Neural crest cell (in vitro differentiated cells): ENCODE measurements around the gene PRDM12. TPM values are rescaled to one million over a fixed set of nuclear protein-coding genes. Genes with fewer than 3 reads are reported as not detected.
A peak's percentile ranks its signal among the peaks of the same experiment; 100 is the strongest.

Source experiments
- DNase-seq: peaks from one replicate; pipeline ENCODE4 v3.0.0; 2021; ENCODE audit warnings: low read depth, mixed read lengths, low spot score
- H3K27ac Mint-ChIP-seq: one replicate; pipeline ENCODE4 v1.8.0; 2021; ENCODE audit warnings: mild to moderate bottlenecking, mixed read lengths; ENCODE audit not compliant: unreplicated experiment
- H3K27me3 Mint-ChIP-seq: 2 replicates; pipeline ENCODE4 v1.8.0; 2021; ENCODE audit warnings: low read depth, mild to moderate bottlenecking, mixed read lengths
- H3K36me3 Mint-ChIP-seq: 2 replicates; pipeline ENCODE4 v1.8.0; 2021; ENCODE audit warnings: low read depth, mild to moderate bottlenecking, mixed read lengths
- H3K4me1 Mint-ChIP-seq: 2 replicates; pipeline ENCODE4 v1.8.0; 2021; ENCODE audit warnings: mixed read lengths
- H3K4me3 Mint-ChIP-seq: one replicate; pipeline ENCODE4 v1.8.0; 2021; ENCODE audit warnings: mild to moderate bottlenecking, mixed read lengths
- H3K9me3 Mint-ChIP-seq: 2 replicates; pipeline ENCODE4 v1.8.0; 2021; ENCODE audit warnings: mixed read lengths
- CTCF ChIP-seq: fragments of 200-600 bp; sonication (generic); conservative IDR thresholded peaks from 2 replicates; pipeline ENCODE4 v1.5.0; 2021; ENCODE audit warnings: antibody characterized with exemption, mild to moderate bottlenecking
- total RNA-seq: library from RNA; stranded (reverse); gene quantifications from 2 replicates; pipeline ENCODE4 v1.2.1, GENCODE V29; 2021

The PRDM12 gene
- total RNA-seq, 1 donor from 2014 or later = 2.2 TPM

DNA sequence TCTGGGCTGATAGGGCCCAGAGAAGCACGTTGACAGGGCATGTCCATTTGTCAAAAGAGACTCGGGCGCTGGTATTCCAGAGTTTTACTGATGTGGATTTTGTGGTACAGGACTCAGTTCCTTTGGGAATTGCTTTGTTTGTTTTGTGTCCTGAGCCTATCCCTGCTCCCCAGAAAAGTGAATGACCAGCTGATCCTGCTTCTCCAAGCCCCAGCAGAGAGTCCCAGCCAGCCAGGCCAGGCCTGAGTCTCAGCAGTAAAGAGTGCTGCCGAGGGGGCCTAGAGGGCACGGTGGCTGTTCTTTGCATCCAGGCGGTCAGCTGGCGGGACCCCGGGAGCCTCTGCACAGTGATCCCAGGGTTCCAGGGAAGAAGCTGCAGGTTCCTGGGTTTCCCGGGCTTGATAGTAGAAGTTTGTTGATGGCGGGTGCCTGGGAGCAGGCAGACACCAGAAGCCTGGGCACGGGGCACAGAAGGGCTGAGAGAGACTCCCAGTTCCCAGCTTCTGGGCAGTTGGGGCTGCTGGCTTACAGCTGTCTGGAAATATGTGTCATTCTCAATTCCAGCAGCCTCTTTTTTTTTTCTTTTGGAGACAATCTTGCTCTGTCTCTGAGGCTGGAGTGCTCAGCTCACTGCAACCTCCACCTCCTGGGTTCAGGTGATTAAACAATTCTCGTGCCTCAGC, 8.7 kb downstream of the PRDM12 start:
- DNase-seq = no peak
- Mint-ChIP-seq H3K4me3 (no peak overlapping the region), H3K4me1 (peaks cover 14% of the 10 kb centered on the region), H3K9me3 (no peaks in the 10 kb centered on the region), H3K36me3 (peaks cover under 1% of the 10 kb centered on the region), H3K27ac (no peak overlapping the region), H3K27me3 (peaks cover 70% of the 10 kb centered on the region)
- TF ChIP-seq CTCF = no peak

DNA sequence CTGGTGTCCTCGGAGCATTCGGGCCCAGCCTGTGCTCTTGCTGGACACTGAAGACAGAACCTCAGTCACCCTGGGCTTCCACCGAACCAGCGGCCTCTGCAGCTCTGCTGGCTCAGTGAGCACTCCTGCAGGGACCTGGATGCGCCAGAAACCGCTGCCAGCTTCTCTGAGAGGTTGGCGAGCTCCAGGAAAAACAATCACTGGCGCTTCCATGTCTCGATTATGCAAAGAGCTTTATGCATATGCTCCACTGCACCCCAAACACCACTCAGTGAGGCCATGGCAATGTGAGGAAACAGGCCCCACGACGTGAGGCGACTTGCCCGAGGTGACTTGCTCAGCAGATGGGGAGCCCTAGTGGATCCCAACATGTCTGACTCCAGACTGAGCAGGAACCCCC, 11.0 kb downstream of the PRDM12 start:
- Mint-ChIP-seq H3K27me3 (peaks cover 71% of the 10 kb centered on the region), H3K9me3 (no peaks in the 10 kb centered on the region), H3K4me1 (peaks cover 14% of the 10 kb centered on the region), H3K4me3 (no peak overlapping the region), H3K27ac (no peak overlapping the region), H3K36me3 (no peaks in the 10 kb centered on the region)
- TF ChIP-seq CTCF = no peak
- DNase-seq = no peak

GRCh38 chr9:130677252-130677651, 12.9 kb downstream of the PRDM12 start:
- Mint-ChIP-seq H3K4me3 (no peak overlapping the region), H3K27ac (peak overlapping the region; percentile 50), H3K36me3 (no peaks in the 10 kb centered on the region), H3K4me1 (peaks cover 9% of the 10 kb centered on the region), H3K9me3 (no peaks in the 10 kb centered on the region), H3K27me3 (peaks cover 61% of the 10 kb centered on the region)
- no peak for DNase-seq
- no peak for TF ChIP-seq CTCF

DNA sequence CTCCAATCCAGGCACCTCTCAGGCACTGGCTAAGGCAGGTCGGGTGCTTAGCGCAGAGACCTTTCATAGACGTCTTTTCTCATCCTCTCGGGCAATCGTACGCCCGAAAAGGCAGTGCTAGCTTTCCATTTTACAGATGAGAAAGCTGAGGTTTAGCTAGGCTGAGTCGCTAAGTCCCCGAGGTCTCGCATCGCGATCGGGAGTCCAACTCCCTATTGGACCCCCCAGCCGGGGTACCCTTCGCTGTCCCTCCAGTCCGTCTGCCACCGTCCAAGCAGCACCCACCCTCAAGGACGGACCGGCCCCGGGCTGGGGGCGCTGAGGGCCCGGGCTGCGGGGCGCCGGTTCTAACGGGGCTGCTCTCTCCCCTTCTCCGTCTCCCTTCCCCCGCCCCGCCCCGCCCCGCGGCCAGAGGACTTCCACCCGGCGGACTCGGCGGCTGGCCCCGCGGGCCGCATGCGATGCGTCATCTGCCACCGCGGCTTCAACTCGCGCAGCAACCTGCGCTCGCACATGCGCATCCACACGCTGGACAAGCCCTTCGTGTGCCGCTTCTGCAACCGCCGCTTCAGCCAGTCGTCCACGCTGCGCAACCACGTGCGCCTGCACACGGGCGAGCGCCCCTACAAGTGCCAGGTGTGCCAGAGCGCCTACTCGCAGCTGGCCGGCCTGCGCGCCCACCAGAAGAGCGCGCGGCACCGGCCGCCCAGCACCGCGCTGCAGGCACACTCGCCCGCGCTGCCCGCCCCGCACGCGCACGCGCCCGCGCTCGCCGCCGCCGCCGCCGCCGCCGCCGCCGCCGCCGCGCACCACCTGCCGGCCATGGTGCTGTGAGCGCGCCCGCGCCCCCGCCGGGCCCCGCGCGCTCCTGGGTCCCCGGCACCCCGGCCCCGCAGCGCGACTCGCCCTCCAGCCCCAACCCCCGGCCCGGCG, 16.7 kb downstream of the PRDM12 start:
- H3K27me3 Mint-ChIP-seq = peaks cover 52% of the 10 kb centered on the region
- H3K9me3 Mint-ChIP-seq = no peaks in the 10 kb centered on the region
- TF ChIP-seq CTCF = no peak
- DNase-seq = peak; percentile 73
- H3K4me1 Mint-ChIP-seq = peaks cover 9% of the 10 kb centered on the region
- no peaks in the 10 kb centered on the region for H3K36me3 Mint-ChIP-seq
- H3K27ac Mint-ChIP-seq = no peak overlapping the region
- peak overlapping the region; percentile 64 for H3K4me3 Mint-ChIP-seq

DNA sequence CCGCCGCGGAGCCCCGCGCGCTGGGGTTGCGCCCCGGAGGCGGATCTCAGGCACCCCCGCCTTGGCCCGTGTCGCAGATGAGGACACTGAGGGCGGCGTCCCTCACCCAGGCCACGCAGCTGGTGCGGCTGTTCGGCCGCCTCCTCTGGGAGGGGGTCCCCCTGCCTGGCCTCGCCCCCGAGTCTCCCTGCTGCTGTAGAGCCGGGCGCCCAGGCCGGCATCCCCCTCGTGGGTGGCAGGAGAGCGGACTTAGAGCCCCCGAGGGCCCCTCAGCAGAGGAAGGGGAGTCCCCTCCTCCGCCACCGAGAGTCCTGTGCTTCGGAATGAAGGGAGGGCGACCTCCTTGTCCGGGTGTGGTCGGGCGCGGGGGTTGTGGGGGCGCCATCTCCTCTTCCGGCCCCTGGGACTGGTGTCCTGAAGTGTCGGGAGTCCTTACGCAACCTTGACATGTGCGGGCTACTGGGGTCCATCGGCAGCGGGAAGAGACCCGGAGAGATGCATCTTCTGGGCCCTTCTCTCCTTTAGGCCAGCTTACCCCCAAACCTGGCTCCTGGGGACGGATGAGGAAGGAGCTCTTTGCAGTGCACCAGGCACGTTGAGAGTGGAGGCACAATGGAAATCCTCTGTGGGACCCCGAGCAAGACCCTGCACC, 17.5 kb downstream of the PRDM12 start:
- peaks cover 5% of the 10 kb centered on the region for H3K4me1 Mint-ChIP-seq
- no peaks in the 10 kb centered on the region for H3K9me3 Mint-ChIP-seq
- no peaks in the 10 kb centered on the region for H3K36me3 Mint-ChIP-seq
- H3K27me3 Mint-ChIP-seq = peaks cover 48% of the 10 kb centered on the region
- TF ChIP-seq CTCF = no peak
- H3K27ac Mint-ChIP-seq = no peak overlapping the region
- no peak for DNase-seq
- peak overlapping the region; percentile 89 for H3K4me3 Mint-ChIP-seq
